ENCODE measurements around the gene TMEM271.

The TMEM271 gene

DNA sequence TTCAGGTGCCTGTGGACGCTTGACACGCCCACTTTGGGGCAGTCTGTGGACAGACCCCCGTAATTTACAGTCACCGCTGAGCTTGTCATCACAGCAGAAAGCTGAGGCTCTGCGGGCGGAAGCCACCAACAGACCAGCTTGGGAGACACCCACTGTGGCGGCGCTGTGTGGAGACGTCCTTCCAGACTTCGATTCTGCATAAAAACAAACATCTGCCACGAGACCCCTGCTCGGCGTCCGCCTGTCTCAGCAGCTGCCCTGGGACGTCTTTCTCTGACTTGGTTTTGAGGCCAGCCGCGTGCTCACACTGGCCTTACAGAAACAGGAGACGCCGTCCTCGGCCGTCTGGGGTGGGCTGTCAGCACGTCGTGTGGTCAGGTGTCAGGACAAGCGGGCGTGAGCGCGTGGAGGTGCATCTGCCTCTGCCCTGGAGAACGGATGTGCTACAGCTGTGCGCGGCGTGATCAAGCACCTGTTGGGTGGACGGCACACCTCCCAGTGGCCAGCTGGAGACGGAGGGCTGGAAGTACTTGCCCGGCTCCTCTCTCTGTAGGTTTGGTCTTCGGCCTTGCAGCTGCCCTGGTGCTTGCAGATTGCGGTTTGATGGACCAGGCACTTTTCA, 39.6 kb downstream of the TMEM271 start:
- in situ Hi-C loops (cut with MboI; ENCODE audit: low sequenced_read_pairs, unreplicated experiment), result no loop called here
- TF ChIP-seq, protein P1, sequence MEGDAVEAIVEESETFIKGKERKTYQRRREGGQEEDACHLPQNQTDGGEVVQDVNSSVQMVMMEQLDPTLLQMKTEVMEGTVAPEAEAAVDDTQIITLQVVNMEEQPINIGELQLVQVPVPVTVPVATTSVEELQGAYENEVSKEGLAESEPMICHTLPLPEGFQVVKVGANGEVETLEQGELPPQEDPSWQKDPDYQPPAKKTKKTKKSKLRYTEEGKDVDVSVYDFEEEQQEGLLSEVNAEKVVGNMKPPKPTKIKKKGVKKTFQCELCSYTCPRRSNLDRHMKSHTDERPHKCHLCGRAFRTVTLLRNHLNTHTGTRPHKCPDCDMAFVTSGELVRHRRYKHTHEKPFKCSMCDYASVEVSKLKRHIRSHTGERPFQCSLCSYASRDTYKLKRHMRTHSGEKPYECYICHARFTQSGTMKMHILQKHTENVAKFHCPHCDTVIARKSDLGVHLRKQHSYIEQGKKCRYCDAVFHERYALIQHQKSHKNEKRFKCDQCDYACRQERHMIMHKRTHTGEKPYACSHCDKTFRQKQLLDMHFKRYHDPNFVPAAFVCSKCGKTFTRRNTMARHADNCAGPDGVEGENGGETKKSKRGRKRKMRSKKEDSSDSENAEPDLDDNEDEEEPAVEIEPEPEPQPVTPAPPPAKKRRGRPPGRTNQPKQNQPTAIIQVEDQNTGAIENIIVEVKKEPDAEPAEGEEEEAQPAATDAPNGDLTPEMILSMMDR (IDR thresholded peaks at IDR 0.05; ENCODE audit: borderline replicate concordance, control extremely low read depth, extremely low read depth, insufficient read depth, missing control alignments), result no peak
- no peak for DNase-seq (ENCODE audit: low spot score)

DNA sequence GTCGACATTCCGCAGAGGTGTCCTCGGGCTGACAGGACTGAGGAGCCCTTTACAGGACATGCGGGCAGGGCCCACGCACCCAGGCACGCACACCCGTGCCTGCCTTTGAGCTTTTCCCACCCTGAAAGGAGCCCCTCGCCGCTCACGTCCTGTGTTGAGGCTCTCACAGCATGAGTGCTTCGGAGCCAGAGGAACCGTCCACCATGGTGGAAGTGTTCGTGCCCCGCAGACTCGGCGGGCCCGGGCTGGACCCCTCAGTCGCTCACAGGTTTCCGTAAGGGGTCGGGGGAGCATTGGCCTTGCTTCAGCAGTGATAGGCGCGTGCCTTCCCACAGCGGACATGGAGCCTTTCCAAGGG, 40.2 kb downstream of the TMEM271 start:
- in situ Hi-C loops (cut with MboI; ENCODE audit: low sequenced_read_pairs, unreplicated experiment), result no loop called here
- TF ChIP-seq, protein P1 (IDR thresholded peaks at IDR 0.05; ENCODE audit: borderline replicate concordance, control extremely low read depth, extremely low read depth, insufficient read depth, missing control alignments), result no peak
- no peak for DNase-seq (ENCODE audit: low spot score)

DNA sequence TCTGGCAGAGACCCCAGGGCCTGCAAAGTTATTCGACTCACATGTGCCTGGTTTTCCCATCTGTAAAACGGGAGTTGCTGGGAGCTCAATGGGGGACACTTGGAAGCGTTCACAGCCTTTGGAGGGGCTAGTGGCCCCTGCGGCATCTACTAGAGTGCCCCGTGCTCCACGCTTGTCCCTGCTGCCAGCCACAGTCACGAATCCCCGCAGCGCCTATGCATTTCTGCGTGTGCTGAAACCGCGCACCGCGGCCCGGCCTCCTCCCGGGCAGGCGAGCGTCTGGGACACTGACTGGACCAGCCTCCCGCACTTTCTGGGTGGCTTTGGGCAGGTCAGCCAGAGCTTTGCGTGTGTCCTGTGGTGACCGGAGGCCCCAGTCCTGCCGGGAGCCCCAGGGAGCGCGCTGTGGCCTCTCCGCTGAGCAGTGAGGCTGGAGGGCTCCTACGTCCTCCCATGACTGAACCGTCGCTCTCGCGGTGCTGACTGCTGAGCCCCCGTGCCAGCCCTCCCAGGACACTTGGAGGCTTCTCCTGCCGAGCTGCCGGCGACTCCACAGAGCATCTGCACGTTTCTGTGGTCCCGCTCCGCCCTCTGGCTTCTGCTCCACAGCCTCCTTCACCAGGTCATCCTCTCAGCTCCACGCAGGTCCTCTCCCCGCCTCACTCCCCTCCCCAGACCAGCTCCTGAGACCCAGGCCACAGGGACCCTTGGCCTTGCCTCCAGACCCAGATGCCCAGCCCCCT, 40.7 kb downstream of the TMEM271 start:
- TF ChIP-seq, protein P1 (IDR thresholded peaks at IDR 0.05; ENCODE audit: borderline replicate concordance, control extremely low read depth, extremely low read depth, insufficient read depth, missing control alignments), result no peak
- in situ Hi-C loops (cut with MboI; ENCODE audit: low sequenced_read_pairs, unreplicated experiment), result no loop called here

DNA sequence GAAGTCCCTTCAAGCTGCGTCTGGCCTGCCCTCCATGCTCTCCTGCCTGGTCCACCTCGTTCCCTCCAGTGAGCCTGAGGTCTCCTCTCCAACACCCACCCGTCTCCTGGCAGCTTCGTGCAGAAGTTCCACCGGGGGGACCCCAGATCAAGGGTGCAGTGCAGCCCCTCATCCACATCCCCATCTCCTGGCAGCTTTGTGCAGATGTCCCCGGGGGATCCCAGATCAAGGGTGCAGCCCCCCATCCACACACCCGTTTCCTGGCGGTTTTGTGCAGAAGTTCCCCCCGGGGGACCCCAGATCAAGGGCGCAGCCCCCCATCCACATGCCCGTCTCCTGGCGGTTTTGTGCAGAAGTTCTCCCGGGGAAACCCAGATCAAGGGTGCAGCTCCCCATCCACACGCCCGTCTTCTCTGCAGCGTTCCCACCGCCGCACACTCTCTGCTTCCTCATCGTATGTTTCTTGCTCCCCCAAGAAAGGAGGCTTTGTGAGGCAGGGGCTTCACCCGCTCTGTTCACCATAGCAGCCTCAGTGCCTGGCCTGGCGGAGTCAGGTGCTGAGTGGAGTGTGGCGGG, 41.4 kb downstream of the TMEM271 start:
- TF ChIP-seq, protein P1 (IDR thresholded peaks at IDR 0.05; ENCODE audit: borderline replicate concordance, control extremely low read depth, extremely low read depth, insufficient read depth, missing control alignments), result no peak
- no peak for DNase-seq (ENCODE audit: low spot score)
- in situ Hi-C loops (cut with MboI; ENCODE audit: low sequenced_read_pairs, unreplicated experiment), result no loop called here

More for the DNA sequence above, 40.7 kb downstream of the TMEM271 start:
- no peak for DNase-seq (ENCODE audit: low spot score)

DNA sequence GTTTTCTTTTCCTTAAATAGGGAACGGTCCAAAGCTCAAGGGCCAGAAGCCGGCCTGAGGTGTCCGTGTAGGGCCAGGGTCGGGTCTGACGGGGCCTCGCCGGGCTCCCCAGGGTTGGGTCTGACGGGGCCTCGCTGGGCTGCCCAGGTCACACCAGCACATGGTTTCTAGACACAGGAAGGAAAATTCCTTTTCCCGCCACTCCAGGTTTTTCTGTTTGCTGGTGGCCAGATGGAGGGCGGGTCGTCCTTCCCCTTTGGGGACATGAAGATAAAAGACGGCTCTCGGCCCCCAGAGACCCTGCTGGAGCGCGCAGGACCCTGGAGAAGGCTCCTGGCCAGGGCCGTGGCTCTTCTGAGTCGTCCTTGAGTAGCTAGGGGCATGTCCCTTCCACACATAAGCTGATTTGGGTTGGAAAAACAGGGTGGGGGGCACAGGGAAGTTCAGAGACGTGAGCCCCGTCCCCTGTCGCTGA, 42.0 kb downstream of the TMEM271 start:
- DNase-seq (ENCODE audit: low spot score), result no peak
- in situ Hi-C loops (cut with MboI; ENCODE audit: low sequenced_read_pairs, unreplicated experiment), result no loop called here
- TF ChIP-seq, protein P1 (IDR thresholded peaks at IDR 0.05; ENCODE audit: borderline replicate concordance, control extremely low read depth, extremely low read depth, insufficient read depth, missing control alignments), result no peak

DNA sequence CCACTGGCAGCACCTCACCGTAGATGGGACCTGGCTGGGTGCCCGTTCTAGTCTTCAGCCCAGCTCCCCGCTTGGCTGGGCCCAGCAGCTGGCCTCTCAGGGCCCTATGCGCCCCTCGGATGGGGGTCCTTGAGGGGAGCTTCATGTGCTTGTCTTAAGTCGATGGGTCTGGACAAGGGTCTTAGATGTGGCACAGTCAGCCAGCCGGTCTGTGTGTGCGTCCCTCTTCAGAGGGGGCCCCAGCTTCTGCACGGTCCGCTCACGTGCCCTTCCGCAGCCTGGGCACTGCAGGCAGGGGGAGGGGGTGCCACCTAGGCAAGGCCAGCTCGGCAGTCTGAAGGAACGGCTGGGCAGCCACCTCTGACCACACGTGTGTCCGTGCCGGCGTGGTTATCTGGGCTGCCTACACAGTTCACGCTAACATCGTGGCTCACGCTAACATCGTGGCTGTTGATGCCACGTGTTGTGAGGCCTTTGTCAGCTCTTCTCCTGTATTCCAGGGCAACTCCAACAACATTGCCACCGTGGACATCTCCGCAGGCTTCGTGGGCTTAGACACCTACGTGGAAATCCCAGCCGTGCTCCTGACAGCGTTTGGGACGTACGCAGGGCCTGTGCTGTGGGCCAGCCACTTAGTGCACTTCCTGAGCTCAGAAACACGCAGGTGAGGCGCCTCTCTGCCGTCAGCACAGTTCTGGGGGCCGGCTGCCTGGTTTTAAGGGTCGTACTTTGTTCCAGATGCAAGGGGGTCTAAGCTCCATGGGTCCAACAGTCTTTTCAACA, 42.6 kb downstream of the TMEM271 start:
- DNase-seq (ENCODE audit: low spot score), result no peak
- in situ Hi-C loops (cut with MboI; ENCODE audit: low sequenced_read_pairs, unreplicated experiment), result no loop called here
- TF ChIP-seq, protein P1 (IDR thresholded peaks at IDR 0.05; ENCODE audit: borderline replicate concordance, control extremely low read depth, extremely low read depth, insufficient read depth, missing control alignments), result no peak
